ENCODE data around the gene MRPL27.
A peak's percentile ranks its signal among the peaks of the same experiment; 100 is the strongest.

MRPL27 gene

DNA sequence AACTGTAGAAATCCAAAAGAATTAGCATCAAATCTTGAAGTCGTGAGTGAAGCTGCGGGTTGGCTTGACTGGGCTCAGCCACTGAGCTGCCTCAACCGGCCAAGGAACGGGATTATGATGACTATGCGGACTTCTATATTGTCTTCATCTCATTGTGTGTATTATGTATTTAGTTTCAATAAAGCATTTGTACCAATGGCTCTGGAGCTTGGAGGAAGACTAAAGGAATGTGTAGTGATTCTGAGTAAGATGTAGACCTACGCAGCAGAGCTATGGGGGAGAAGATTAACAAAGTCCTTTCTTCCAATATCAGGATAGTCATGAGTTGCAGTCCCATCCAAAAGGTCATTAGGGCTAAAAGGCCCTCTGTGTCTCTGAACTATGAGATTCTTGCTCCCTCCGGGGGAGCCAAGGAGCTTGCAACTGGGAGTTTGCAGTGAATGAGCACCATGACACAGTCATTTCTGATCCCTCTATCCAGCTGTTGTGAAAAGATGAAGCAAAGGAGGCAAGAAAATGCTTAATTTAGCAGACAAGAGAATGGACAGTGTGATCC is 8.4 kb upstream of the MRPL27 start:
- Histone ChIP-seq H3K27me3 (no peaks in the 10 kb centered on the region), H3K4me1 (ENCODE audit: control insufficient read depth in 1 of 2, insufficient read depth in 1 of 2, low read depth in 1 of 2, low read length in 1 of 2) (no peaks in the 10 kb centered on the region), H3K4me3 (ENCODE audit: low read depth in 1 of 2, low read length in 1 of 2) (no peak overlapping the region), H3K36me3 (peaks cover 77% of the 10 kb centered on the region), H3K9me3 (no peaks in the 10 kb centered on the region), H3K27ac (no peak overlapping the region)
- TF ChIP-seq, protein P1, sequence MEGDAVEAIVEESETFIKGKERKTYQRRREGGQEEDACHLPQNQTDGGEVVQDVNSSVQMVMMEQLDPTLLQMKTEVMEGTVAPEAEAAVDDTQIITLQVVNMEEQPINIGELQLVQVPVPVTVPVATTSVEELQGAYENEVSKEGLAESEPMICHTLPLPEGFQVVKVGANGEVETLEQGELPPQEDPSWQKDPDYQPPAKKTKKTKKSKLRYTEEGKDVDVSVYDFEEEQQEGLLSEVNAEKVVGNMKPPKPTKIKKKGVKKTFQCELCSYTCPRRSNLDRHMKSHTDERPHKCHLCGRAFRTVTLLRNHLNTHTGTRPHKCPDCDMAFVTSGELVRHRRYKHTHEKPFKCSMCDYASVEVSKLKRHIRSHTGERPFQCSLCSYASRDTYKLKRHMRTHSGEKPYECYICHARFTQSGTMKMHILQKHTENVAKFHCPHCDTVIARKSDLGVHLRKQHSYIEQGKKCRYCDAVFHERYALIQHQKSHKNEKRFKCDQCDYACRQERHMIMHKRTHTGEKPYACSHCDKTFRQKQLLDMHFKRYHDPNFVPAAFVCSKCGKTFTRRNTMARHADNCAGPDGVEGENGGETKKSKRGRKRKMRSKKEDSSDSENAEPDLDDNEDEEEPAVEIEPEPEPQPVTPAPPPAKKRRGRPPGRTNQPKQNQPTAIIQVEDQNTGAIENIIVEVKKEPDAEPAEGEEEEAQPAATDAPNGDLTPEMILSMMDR (IDR thresholded peaks at IDR 0.05), result no peak

DNA sequence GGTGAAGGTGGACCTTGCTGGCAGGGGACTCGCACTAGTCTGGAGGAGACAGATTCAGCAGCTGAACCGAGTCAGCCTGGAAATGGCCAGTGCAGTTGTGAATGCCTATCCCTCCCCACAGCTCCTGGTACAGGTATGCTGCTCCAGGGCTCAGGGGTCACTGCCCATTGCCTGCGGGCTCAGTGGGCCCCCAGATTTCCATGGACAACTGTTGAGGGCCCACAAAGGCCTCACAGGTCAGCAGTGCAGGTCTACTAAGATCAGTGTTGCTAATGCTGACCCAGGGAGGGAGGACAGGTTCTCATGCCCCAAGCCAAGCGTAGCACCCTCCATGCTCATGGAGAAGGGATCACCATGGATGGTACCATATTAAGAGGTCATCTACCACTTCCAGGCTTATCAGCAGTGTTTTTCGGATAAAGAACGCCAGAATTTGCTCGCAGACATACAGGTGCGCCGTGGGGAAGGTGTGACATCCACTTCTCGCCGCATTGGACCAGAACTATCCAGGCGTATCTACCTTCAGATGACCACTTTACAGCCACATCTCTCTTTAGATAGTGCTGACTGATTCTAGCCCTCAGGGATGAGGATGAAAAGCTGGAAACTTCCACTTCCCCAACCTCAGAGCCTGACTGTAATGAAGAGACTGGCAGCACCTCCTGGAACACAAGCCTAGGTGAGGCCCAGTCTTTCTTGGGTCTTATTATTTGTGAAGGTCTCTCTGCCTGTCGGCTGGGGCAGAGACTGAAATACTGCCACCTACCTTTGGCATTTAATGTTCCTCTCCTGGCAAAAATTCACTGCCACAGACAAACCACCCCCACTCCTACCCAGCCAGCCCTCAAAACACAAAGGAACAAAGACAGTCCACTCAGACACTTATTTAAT is 7.6 kb upstream of the MRPL27 start:
- TF ChIP-seq, protein P1 (IDR thresholded peaks at IDR 0.05), result no peak
- no peaks in the 10 kb centered on the region for H3K9me3 ChIP-seq
- H3K27ac ChIP-seq, result no peak overlapping the region
- no peaks in the 10 kb centered on the region for H3K27me3 ChIP-seq
- H3K4me1 ChIP-seq (ENCODE audit: control insufficient read depth in 1 of 2, insufficient read depth in 1 of 2, low read depth in 1 of 2, low read length in 1 of 2), result no peaks in the 10 kb centered on the region
- no peak overlapping the region for H3K4me3 ChIP-seq (ENCODE audit: low read depth in 1 of 2, low read length in 1 of 2)
- H3K36me3 ChIP-seq, result peaks cover 70% of the 10 kb centered on the region

DNA sequence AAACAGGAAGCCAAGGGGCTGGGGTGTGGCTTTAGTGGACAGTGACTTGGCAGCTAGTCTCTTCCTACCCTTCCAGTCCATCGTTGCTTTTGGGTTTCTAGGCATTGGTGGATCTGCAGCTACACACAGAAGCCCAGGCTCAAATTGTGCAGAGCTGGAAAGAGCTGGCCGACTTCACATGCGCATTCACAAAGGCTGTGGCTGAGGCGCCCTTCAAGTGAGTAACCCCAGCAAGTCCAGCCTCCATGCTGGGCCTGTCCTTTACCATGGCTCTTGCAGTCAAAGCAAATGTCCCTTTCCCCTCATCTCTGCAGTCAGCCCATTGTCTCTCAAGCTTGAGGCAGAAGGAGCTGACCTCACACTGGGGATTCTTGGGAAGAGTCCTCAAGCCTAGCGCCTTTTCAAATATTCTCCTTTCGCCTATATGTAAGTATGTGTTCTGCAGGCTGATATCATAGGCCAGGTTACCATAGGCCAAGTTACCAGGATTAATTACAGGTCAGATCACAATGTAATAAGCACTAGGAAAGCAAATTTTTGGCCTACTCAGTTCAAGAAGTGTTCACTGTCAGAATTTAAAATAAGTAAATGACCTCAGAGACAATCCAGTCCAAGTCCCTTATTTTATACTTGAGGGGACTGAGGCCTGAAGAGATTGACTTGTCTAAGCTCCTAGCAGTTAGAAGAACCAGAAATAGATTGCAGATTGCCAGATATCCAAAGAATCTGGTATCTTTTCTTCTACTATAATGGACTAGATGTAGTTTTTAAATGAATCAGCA is 6.6 kb upstream of the MRPL27 start:
- Histone ChIP-seq H3K27ac (no peak overlapping the region), H3K4me1 (ENCODE audit: control insufficient read depth in 1 of 2, insufficient read depth in 1 of 2, low read depth in 1 of 2, low read length in 1 of 2) (no peaks in the 10 kb centered on the region), H3K36me3 (peaks cover 59% of the 10 kb centered on the region), H3K4me3 (ENCODE audit: low read depth in 1 of 2, low read length in 1 of 2) (no peak overlapping the region), H3K27me3 (no peaks in the 10 kb centered on the region), H3K9me3 (no peaks in the 10 kb centered on the region)
- TF ChIP-seq, protein P1 (IDR thresholded peaks at IDR 0.05), result no peak

DNA sequence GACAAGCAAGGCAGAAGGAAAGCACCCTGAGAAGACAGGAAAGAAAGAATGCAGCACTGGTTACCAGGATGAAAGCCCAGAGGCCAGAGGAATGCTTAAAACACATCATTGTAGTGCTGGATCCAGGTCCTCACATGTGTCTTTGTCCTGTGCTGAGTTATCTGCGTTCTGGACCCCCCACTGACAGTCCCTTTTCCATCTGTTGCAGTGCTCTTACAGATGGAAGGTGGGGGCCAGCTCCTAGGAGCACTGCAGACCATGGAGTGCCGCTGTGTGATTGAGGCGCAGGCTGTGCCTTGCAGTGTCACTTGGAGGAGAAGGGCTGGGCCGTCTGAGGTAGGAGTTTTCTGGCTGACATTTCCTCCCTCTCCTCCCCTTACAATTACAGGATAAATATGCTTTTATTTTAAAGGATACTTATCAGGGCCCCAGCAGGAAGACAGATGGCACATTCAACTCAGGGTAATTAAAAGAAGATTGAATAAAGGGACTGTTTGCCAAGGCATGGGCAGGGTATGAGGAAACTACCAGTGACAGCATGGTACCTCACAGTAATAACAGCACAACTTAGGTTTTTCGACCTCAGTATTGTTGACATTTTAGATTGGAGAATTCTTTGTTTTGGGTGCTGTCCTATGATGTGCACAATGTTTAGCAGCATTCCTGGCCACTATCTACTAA is 3.0 kb upstream of the MRPL27 start:
- Histone ChIP-seq H3K4me3 (ENCODE audit: low read depth in 1 of 2, low read length in 1 of 2) (no peak overlapping the region), H3K36me3 (peaks cover 24% of the 10 kb centered on the region), H3K27me3 (no peaks in the 10 kb centered on the region), H3K27ac (no peak overlapping the region), H3K4me1 (ENCODE audit: control insufficient read depth in 1 of 2, insufficient read depth in 1 of 2, low read depth in 1 of 2, low read length in 1 of 2) (peaks cover 12 to 17% of the 10 kb centered on the region in 2 experiments), H3K9me3 (no peaks in the 10 kb centered on the region)
- TF ChIP-seq, protein P1 (IDR thresholded peaks at IDR 0.05), result no peak

DNA sequence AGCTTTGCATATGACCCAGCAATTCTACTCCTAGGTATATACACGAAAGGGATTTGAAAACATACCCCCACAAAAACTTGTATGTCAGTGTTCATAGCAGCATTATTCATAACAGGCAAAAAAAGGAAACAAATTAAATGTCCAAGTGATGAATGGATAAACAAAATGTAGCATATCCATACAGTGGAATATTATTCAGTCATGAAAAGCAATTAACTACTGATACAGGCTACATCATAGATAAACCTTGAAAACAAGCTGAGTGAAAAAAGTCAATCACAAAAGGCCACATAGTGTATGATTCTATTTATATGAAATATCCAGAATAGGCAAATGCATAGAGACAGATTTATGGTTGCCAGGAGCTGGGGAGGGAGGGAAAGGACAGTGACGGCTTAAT is 721 bp upstream of the MRPL27 start:
- Histone ChIP-seq H3K36me3 (peaks cover 19% of the 10 kb centered on the region), H3K4me1 (ENCODE audit: control insufficient read depth in 1 of 2, insufficient read depth in 1 of 2, low read depth in 1 of 2, low read length in 1 of 2) (peaks cover 12 to 17% of the 10 kb centered on the region in 2 experiments), H3K27ac (no peak overlapping the region), H3K4me3 (ENCODE audit: low read depth in 1 of 2, low read length in 1 of 2) (peak overlapping the region in 1 of 2 experiments; percentile 95), H3K27me3 (no peaks in the 10 kb centered on the region), H3K9me3 (no peaks in the 10 kb centered on the region)
- TF ChIP-seq, protein P1 (IDR thresholded peaks at IDR 0.05), result no peak
